ENCODE measurements around the gene STXBP5.
A peak's percentile ranks its signal among the peaks of the same experiment; 100 is the strongest.

The STXBP5 gene

GRCh38 chr6:147204060-147204785 is at the start of gene STXBP5:
Gene STXBP5, plus strand, starts transcription at chr6:147204417. Its CDS starts 116 bp downstream, at chr6:147204533.
- Histone ChIP-seq H3K36me3 (ENCODE audit: control insufficient read depth in 2 of 2, insufficient read depth in 1 of 2, low read length in 2 of 2) (no peaks in the 10 kb centered on the region), H3K27ac (ENCODE audit: extremely low read depth, low read depth, low read length) (peak within 1 kb of the TSS; percentile 91), H3K4me1 (ENCODE audit: control insufficient read depth, insufficient read depth, low read length) (peaks cover 10% of the 10 kb centered on the region; the same call in 1 of the 2 replicates), H3K4me3 (ENCODE audit: low read depth, low read length) (peak within 1 kb of the TSS; percentile 96), H3K9me3 (ENCODE audit: control insufficient read depth, insufficient read depth, low read depth, low read length) (no peaks in the 10 kb centered on the region)
- ChIA-PET CTCF (no interaction called here), POLR2A (interaction anchor here (0.6 to 2.3 kb wide), 4 partner anchors 7 to 293 kb away, joined by 3 to 9 read pairs (median 3); no protein-coding TSS in a partner anchor)
- no peak for TF ChIP-seq PRDM10 (tag by site-specific recombination; IDR thresholded peaks at IDR 0.05)
- TF ChIP-seq ZNF335 (tag by site-specific recombination; conservative IDR thresholded peaks at IDR 0.05) = peak; percentile 76
- no peak for TF ChIP-seq ZNF202 (tag by site-specific recombination; IDR thresholded peaks at IDR 0.05; ENCODE audit: borderline replicate concordance)
- TF ChIP-seq KLF1 (tag by site-specific recombination; IDR thresholded peaks at IDR 0.05) = no peak
- TF ChIP-seq GLIS1 (tag by site-specific recombination; IDR thresholded peaks at IDR 0.05) = peak; percentile 86
- no peak for TF ChIP-seq ZNF514 (tag by site-specific recombination; IDR thresholded peaks at IDR 0.05)
- TF ChIP-seq ZBTB11 (tag by site-specific recombination; conservative IDR thresholded peaks at IDR 0.05; ENCODE audit: low read depth) = peak; percentile 70
- TF ChIP-seq OVOL3 (tag by site-specific recombination; IDR thresholded peaks at IDR 0.05) = no peak
- TF ChIP-seq ZNF544 (tag by site-specific recombination; IDR thresholded peaks at IDR 0.05) = no peak
- peak; percentile 63; the same call in 1 of the 2 replicates for TF ChIP-seq ZNF2 (tag by site-specific recombination; IDR thresholded peaks at IDR 0.05)
- TF ChIP-seq ZNF585B (tag by site-specific recombination; IDR thresholded peaks at IDR 0.05) = no peak
- TF ChIP-seq ZNF76 (tag by site-specific recombination; IDR thresholded peaks at IDR 0.05; ENCODE audit: borderline replicate concordance, low read depth) = no peak
- TF ChIP-seq ZNF280C (tag by site-specific recombination; IDR thresholded peaks at IDR 0.05) = no peak
- TF ChIP-seq ZNF391 (tag by site-specific recombination; IDR thresholded peaks at IDR 0.05; ENCODE audit: borderline replicate concordance, low read depth) = 0 out of 2 replicates have a peak, but pooled peaks have one; percentile 25
- TF ChIP-seq ZNF239 (tag by site-specific recombination; IDR thresholded peaks at IDR 0.05) = no peak
- TF ChIP-seq ZNF530 (tag by site-specific recombination; IDR thresholded peaks at IDR 0.05; ENCODE audit: low read depth) = no peak
- TF ChIP-seq ATF2 (tag by site-specific recombination; IDR thresholded peaks at IDR 0.05; ENCODE audit: low read depth) = no peak
- TF ChIP-seq HIC1 (tag by site-specific recombination; IDR thresholded peaks at IDR 0.05) = no peak
- TF ChIP-seq BCL11B (tag by site-specific recombination; IDR thresholded peaks at IDR 0.05; ENCODE audit: low read depth) = no peak
- TF ChIP-seq ZNF580 (tag by site-specific recombination; IDR thresholded peaks at IDR 0.05) = 0 out of 2 replicates have a peak, but pooled peaks have one; percentile 28
- no peak for TF ChIP-seq ZNF704 (tag by site-specific recombination; IDR thresholded peaks at IDR 0.05)
- no peak for TF ChIP-seq ZNF785 (tag by site-specific recombination; IDR thresholded peaks at IDR 0.05)

All from HEK293 (cell line).